PC-3 (cell line): ENCODE data around the gene NTM. TPM values are rescaled to one million over a fixed set of nuclear protein-coding genes. Genes with fewer than 3 reads are reported as not detected.

Source experiments
- ATAC-seq: fragments of 200-7000 bp; cut with Tn5 transposase; 2 replicates; pipeline ENCODE4 v1.9.1; 2020; ENCODE audit warnings: mild to moderate bottlenecking, moderate library complexity
- BruUV-seq: library from RNA; stranded (reverse); fragments of 400-500 nt; replicated peaks from 2 replicates; lab custom pipeline; 2021; lab: Mats Ljungman, UMichigan
- CTCF ChIA-PET: fragments of 300-600 bp; sonication (Branson Sonifier 250); formaldehyde crosslinking; loops from one replicate; lab custom pipeline; 2022; ENCODE audit warnings: antibody characterized with exemption; lab: Charles Lee
- POLR2A ChIA-PET: fragments of 300-600 bp; sonication (Branson Sonifier 250); formaldehyde crosslinking; loops from one replicate; lab custom pipeline; 2022; ENCODE audit warnings: antibody characterized with exemption; ENCODE audit not compliant: unreplicated experiment; lab: Charles Lee
- DNase-seq: peaks from one replicate; pipeline ENCODE4 v3.0.0-alpha.2; 2015
- H2AFZ ChIP-seq: fragments of 300-600 bp; sonication (generic); 2 replicates; pipeline ENCODE4 v1.6.0; 2016; ENCODE audit warnings: antibody characterized with exemption, low read length
- H3F3A ChIP-seq: fragments of 300-600 bp; sonication (generic); one replicate; pipeline ENCODE4 v1.6.0; 2017; ENCODE audit warnings: antibody characterized with exemption, low read length, control low read depth, mild to moderate bottlenecking; ENCODE audit not compliant: unreplicated experiment
- H3K27ac ChIP-seq: fragments of 300-600 bp; sonication (generic); 2 replicates; pipeline ENCODE4 v1.5.1; 2016; ENCODE audit warnings: mild to moderate bottlenecking, low read length
- H3K27me3 ChIP-seq: fragments of 300-600 bp; sonication (generic); 2 replicates; pipeline ENCODE4 v1.6.1; 2016; ENCODE audit warnings: low read length, mixed read lengths
- H3K36me3 ChIP-seq: fragments of 300-600 bp; sonication (generic); 2 replicates; pipeline ENCODE4 v1.6.1; 2016; ENCODE audit warnings: low read depth, mixed run types, low read length, mixed read lengths
- H3K4me1 ChIP-seq: fragments of 300-600 bp; sonication (generic); 2 replicates; pipeline ENCODE4 v1.5.1; 2016; ENCODE audit warnings: low read length; ENCODE audit not compliant: insufficient read depth
- H3K4me2 ChIP-seq: fragments of 300-600 bp; sonication (generic); 2 replicates; pipeline ENCODE4 v1.6.0; 2016; ENCODE audit warnings: low read length
- H3K4me3 ChIP-seq: fragments of 300-600 bp; sonication (generic); 2 replicates; pipeline ENCODE4 v1.5.1; 2016; ENCODE audit warnings: mild to moderate bottlenecking, low read length, mixed read lengths
- H3K79me2 ChIP-seq: fragments of 300-600 bp; sonication (generic); 2 replicates; pipeline ENCODE4 v1.6.1; 2017; ENCODE audit warnings: low read length, mixed read lengths
- H3K9ac ChIP-seq: fragments of 300-600 bp; sonication (generic); 2 replicates; pipeline ENCODE4 v1.6.0; 2016; ENCODE audit warnings: mild to moderate bottlenecking, low read length
- H3K9me2 ChIP-seq: fragments of 300-600 bp; sonication (generic); replicated peaks from 2 replicates; pipeline ENCODE4 v1.6.1; 2016; ENCODE audit warnings: mixed run types, low read length, mixed read lengths
- H3K9me3 ChIP-seq: fragments of 300-600 bp; sonication (generic); 2 replicates; pipeline ENCODE4 v1.6.1; 2016; ENCODE audit warnings: low read length, mixed read lengths
- H4K20me1 ChIP-seq: fragments of 300-600 bp; sonication (generic); 2 replicates; pipeline ENCODE4 v1.6.1; 2016; ENCODE audit warnings: low read length, mixed read lengths
- CTCF ChIP-seq: fragments of 300-600 bp; sonication (generic); conservative IDR thresholded peaks from 2 replicates; pipeline ENCODE4 v1.5.1; 2017; ENCODE audit warnings: antibody characterized with exemption, low read depth, mild to moderate bottlenecking, low read length
- EZH2 ChIP-seq: fragments of 300-600 bp; sonication (generic); IDR thresholded peaks from one replicate; pipeline ENCODE4 v1.6.1; 2017; ENCODE audit warnings: antibody characterized with exemption, mild to moderate bottlenecking, low read length; ENCODE audit not compliant: unreplicated experiment
- EZH2phosphoT487 ChIP-seq: fragments of 300-600 bp; sonication (generic); IDR thresholded peaks from 2 replicates; pipeline ENCODE4 v1.6.1; 2018; ENCODE audit warnings: mild to moderate bottlenecking, antibody characterized with exemption, low read length, borderline replicate concordance
- intact Hi-C: fragments of 100-400 bp; cut with micrococcal nuclease; formaldehyde crosslinking; loops from 2 replicates; pipeline ENCODE4 v1.9.0; 2023
- total RNA-seq: library from RNA; depleted of rRNA; stranded (reverse); fragments of >200 nt; gene quantifications from 2 replicates; pipeline ENCODE4 v1.2.3, GENCODE V29; 2014

The NTM gene
- total RNA-seq, 1 experiment from 2014 or later = not detected

- no peak for TF ChIP-seq CTCF
- no peak for TF ChIP-seq EZH2phosphoT487
- no peak for TF ChIP-seq EZH2
- POLR2A ChIA-PET = no interaction called here
- H3K27me3 ChIP-seq = peaks cover 35% of the 10 kb centered on the region
- no peaks in the 10 kb centered on the region for H3K79me2 ChIP-seq
- no peak overlapping the region for H2AFZ ChIP-seq
- no peak overlapping the region for H3K4me3 ChIP-seq
- ATAC-seq = no peak
- no peak for DNase-seq
- H3K4me1 ChIP-seq = no peaks in the 10 kb centered on the region
- H3F3A ChIP-seq = no peaks in the 10 kb centered on the region
- intact Hi-C loops = no loop called here
- BruUV-seq = no TSS peak
- H3K9me2 ChIP-seq = no peaks in the 10 kb centered on the region
- no peak overlapping the region for H3K27ac ChIP-seq
- CTCF ChIA-PET = no interaction called here
- no peaks in the 10 kb centered on the region for H3K9me3 ChIP-seq
- H4K20me1 ChIP-seq = no peaks in the 10 kb centered on the region
- H3K4me2 ChIP-seq = no peak overlapping the region
- H3K9ac ChIP-seq = no peak overlapping the region
- no peaks in the 10 kb centered on the region for H3K36me3 ChIP-seq
These were observed 14.2 kb upstream of the NTM start for GRCh38 chr11:131356206-131356605.

DNA sequence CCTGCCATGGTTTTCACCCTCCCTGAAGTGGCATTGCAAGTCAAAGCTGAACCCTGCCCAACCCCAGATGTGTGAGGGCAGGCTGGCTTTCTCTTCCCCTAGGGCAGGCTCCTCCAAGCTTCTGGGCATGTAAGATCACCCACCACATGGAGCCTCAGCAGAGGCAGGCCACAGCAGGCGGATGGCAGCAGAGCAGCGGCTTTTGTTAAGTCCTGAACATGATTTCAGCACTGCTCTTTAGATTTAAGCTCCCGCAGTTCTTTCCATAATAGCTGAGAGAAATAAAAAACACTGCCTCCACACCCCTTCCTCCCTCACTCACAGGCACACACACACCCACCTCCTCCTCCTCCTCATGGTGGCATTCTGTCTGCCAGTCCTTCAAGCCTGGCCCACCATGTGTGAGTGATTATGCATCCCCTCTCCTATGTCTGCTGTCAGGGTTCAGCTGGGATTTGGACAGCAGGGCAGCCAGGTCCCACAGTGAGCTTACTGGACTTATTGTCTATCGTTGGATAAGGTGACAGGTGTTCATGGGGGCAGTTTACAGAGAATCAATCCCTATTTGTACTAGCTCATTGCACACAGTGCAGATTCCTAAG is 5.0 kb upstream of the NTM start:
- TF ChIP-seq EZH2phosphoT487 (no peak), CTCF (no peak), EZH2 (no peak)
- CTCF ChIA-PET = no interaction called here
- no peak overlapping the region for H3K9ac ChIP-seq

GRCh38 chr11:131370901-131371790 is 731 bp downstream of the NTM start:
- H3K9me2 ChIP-seq = no peaks in the 10 kb centered on the region
- no TSS peak for BruUV-seq
- no peak for DNase-seq
- no peak overlapping the region for H3K4me3 ChIP-seq
- no peaks in the 10 kb centered on the region for H3F3A ChIP-seq
- H2AFZ ChIP-seq = no peak overlapping the region
- H3K9ac ChIP-seq = no peak overlapping the region
- ChIA-PET POLR2A (no interaction called here), CTCF (no interaction called here)
- no peaks in the 10 kb centered on the region for H3K4me1 ChIP-seq
- ATAC-seq = no peak
- H3K79me2 ChIP-seq = no peaks in the 10 kb centered on the region
- H3K9me3 ChIP-seq = no peaks in the 10 kb centered on the region
- H4K20me1 ChIP-seq = no peaks in the 10 kb centered on the region
- H3K27ac ChIP-seq = no peak overlapping the region
- intact Hi-C loops = no loop called here
- TF ChIP-seq EZH2 (no peak), EZH2phosphoT487 (no peak)
- H3K4me2 ChIP-seq = no peak overlapping the region
- H3K36me3 ChIP-seq = no peaks in the 10 kb centered on the region
- peaks cover 81% of the 10 kb centered on the region for H3K27me3 ChIP-seq

More for the DNA sequence above, 5.0 kb upstream of the NTM start:
- H3K9me2 ChIP-seq = no peaks in the 10 kb centered on the region
- H3K79me2 ChIP-seq = no peaks in the 10 kb centered on the region
- H4K20me1 ChIP-seq = no peaks in the 10 kb centered on the region
- POLR2A ChIA-PET = no interaction called here
- H3K27ac ChIP-seq = no peak overlapping the region
- H3F3A ChIP-seq = no peaks in the 10 kb centered on the region
- no peak overlapping the region for H3K4me3 ChIP-seq
- intact Hi-C loops = no loop called here
- BruUV-seq = no TSS peak
- peaks cover 38% of the 10 kb centered on the region for H3K27me3 ChIP-seq
- no peak overlapping the region for H3K4me2 ChIP-seq
- ATAC-seq = no peak
- no peaks in the 10 kb centered on the region for H3K36me3 ChIP-seq
- DNase-seq = no peak
- H3K4me1 ChIP-seq = no peaks in the 10 kb centered on the region
- no peak overlapping the region for H2AFZ ChIP-seq
- no peaks in the 10 kb centered on the region for H3K9me3 ChIP-seq
